BE2C (cell line): Measurements from ENCODE around the gene DDX11.
"Not testable (repeated sequence)": the region's sequence is repeated elsewhere in the genome, so short reads cannot be mapped to it uniquely, and the experiment has no call there.

Experiments
- DNase-seq: peaks from one replicate; pipeline ENCODE4 v3.0.0-alpha.2; 2020
- H3K27me3 ChIP-seq: fragments of 250-450 bp; sonication (Bioruptor Pico); 2 replicates; pipeline ENCODE4 v1.5.1; 2020; ENCODE audit warnings: mild to moderate bottlenecking
- H3K36me3 ChIP-seq: fragments of 250-450 bp; sonication (Bioruptor Pico); 2 replicates; pipeline ENCODE4 v1.5.1; 2020; ENCODE audit warnings: mild to moderate bottlenecking
- H3K4me1 ChIP-seq: fragments of 250-450 bp; sonication (Bioruptor Pico); 2 replicates; pipeline ENCODE4 v1.5.1; 2020
- H3K4me3 ChIP-seq: 2 replicates; pipeline ENCODE4 v1.5.1; 2011; ENCODE audit warnings: low read depth, low read length
- H3K9me3 ChIP-seq: fragments of 250-450 bp; sonication (Bioruptor Pico); 2 replicates; pipeline ENCODE4 v1.5.1; 2020
- CTCF ChIP-seq: IDR thresholded peaks from 2 replicates; pipeline ENCODE4 v1.5.1; 2012; ENCODE audit warnings: mild to moderate bottlenecking, low read depth, low read length

The DDX11 gene

GRCh38 chr12:31118347-31119191 lies 44.9 kb downstream of the DDX11 start:
- Histone ChIP-seq H3K4me1 (no peaks in the 10 kb centered on the region), H3K9me3 (no peaks in the 10 kb centered on the region), H3K36me3 (no peaks in the 10 kb centered on the region), H3K27me3 (peaks cover 20% of the 10 kb centered on the region), H3K4me3 (no peak overlapping the region)
- no peak for DNase-seq
- no peak for TF ChIP-seq CTCF

GRCh38 chr12:31119192-31119802 lies 45.6 kb downstream of the DDX11 start:
- Histone ChIP-seq H3K27me3 (peaks cover 20% of the 10 kb centered on the region), H3K36me3 (no peaks in the 10 kb centered on the region), H3K4me1 (no peaks in the 10 kb centered on the region), H3K9me3 (no peaks in the 10 kb centered on the region), H3K4me3 (no peak overlapping the region)
- no peak for DNase-seq
- TF ChIP-seq CTCF = no peak

GRCh38 chr12:31119803-31120211 lies 46.1 kb downstream of the DDX11 start:
- Histone ChIP-seq H3K9me3 (no peaks in the 10 kb centered on the region), H3K4me1 (no peaks in the 10 kb centered on the region), H3K36me3 (no peaks in the 10 kb centered on the region), H3K4me3 (no peak overlapping the region), H3K27me3 (peaks cover 20% of the 10 kb centered on the region)
- no peak for TF ChIP-seq CTCF
- DNase-seq = no peak

DNA sequence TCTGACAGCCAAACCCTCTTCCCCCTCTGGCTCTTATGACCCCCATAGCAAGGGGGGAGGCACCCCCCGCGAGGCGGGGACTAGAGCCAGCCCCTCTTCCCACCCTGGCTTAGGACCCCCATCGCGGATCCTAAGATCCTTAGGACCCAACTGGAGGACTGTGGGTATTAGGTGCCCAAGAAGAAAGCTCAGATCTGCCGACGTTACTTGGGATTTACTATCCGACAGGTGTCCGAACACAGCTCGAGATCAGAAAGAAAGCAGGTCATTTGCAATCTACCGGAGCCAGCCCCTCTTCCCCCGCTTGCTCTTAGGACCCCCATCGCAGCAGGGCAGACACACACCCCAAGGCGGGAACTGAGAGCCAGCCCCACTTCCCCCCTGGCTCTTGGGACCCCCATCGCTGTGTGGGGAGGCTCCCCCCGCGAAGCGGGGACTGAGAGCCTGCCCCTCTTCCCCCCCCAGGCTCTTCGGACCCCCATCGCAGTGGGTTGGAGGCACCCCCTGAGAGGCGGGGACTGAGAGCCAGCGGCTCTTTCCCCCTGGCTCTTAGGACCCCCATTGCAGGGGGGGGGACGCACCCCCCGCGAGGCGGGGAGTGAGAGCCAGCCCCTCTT lies 46.8 kb downstream of the DDX11 start:
- no peaks in the 10 kb centered on the region for H3K9me3 ChIP-seq
- no peak for DNase-seq
- no peaks in the 10 kb centered on the region for H3K4me1 ChIP-seq
- no peak overlapping the region for H3K4me3 ChIP-seq
- no peak for TF ChIP-seq CTCF
- H3K27me3 ChIP-seq = peaks cover 20% of the 10 kb centered on the region
- H3K36me3 ChIP-seq = no peaks in the 10 kb centered on the region

DNA sequence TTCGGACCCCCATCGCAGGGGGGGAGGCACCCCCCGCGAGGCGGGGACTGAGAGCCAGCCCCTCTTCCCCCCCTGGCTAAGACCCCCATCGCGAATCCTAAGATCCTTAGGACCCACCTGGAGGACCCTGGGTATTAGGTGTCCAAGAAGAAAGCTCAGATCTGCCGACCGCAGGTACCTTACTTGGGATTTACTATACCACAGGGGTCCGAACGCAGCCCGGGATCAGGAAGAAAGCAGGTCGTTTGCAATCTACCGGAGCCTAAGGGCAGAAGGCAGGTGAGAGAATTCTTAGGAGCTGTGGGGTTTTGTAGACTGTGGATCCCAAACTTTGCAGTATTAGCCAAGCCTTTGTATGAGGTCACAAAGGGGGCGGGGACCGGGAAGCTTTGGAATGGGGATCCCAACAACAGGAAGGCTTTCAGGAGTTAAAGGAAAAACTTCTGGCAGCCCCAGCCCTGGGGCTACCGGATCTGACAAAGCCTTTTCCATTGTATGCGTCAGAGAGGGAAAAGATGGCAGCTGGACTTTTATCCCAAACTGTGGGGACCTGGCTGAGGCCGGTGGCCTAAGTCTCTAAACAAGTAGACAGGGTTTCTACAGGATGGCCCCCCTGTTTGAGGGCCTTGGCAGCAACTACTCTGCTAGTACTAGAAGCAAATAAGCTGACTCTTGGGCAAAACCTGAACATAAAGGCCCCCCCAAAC lies 47.5 kb downstream of the DDX11 start:
- H3K36me3 ChIP-seq = not testable (repeated sequence)

GRCh38 chr12:31122481-31122880 lies 48.8 kb downstream of the DDX11 start:
- H3K9me3 ChIP-seq = no peaks in the 10 kb centered on the region
- no peak for TF ChIP-seq CTCF
- DNase-seq = no peak

More for the DNA sequence above, 47.5 kb downstream of the DDX11 start:
- H3K4me3 ChIP-seq, H3K9me3 ChIP-seq, DNase-seq, H3K4me1 ChIP-seq: not testable (repeated sequence)
- H3K27me3 ChIP-seq = peaks cover 20% of the 10 kb centered on the region

GRCh38 chr12:31124158-31124557 lies 50.5 kb downstream of the DDX11 start:
- not testable (repeated sequence) for H3K36me3 ChIP-seq, H3K27me3 ChIP-seq, H3K4me3 ChIP-seq, H3K9me3 ChIP-seq, H3K4me1 ChIP-seq, DNase-seq

More at GRCh38 chr12:31122481-31122880, 48.8 kb downstream of the DDX11 start:
- Histone ChIP-seq H3K27me3 (peaks cover 16% of the 10 kb centered on the region), H3K4me3 (no peak overlapping the region), H3K36me3 (no peaks in the 10 kb centered on the region), H3K4me1 (no peaks in the 10 kb centered on the region)

- not testable (repeated sequence) for H3K9me3 ChIP-seq, H3K4me1 ChIP-seq
Measured at GRCh38 chr12:31125171-31125570, 51.5 kb downstream of the DDX11 start.

GRCh38 chr12:31127209-31127848 lies 53.7 kb downstream of the DDX11 start:
- H3K4me1 ChIP-seq, H3K4me3 ChIP-seq, H3K36me3 ChIP-seq, DNase-seq, H3K9me3 ChIP-seq, H3K27me3 ChIP-seq: not testable (repeated sequence)

More at GRCh38 chr12:31125171-31125570, 51.5 kb downstream of the DDX11 start:
- not testable (repeated sequence) for H3K4me3 ChIP-seq, H3K27me3 ChIP-seq, DNase-seq, H3K36me3 ChIP-seq
